GM21360 (cell line): Measurements from ENCODE around the gene CNNM3.

Experiments used
- ATAC-seq: cut with Tn5 transposase; IDR thresholded peaks from one replicate; pipeline ENCODE4 v1.9.1; 2021; ENCODE audit warnings: mild to moderate bottlenecking, moderate library complexity; ENCODE audit not compliant: unreplicated experiment

CNNM3 gene

GRCh38 chr2:96816836-96817702 is 1.0 kb downstream of the CNNM3 start:
- ATAC-seq = no peak

GRCh38 chr2:96817882-96818281 is 1.8 kb downstream of the CNNM3 start:
- no peak for ATAC-seq

GRCh38 chr2:96819128-96819875 is 3.2 kb downstream of the CNNM3 start:
- ATAC-seq = no peak

- ATAC-seq = no peak
Measured at GRCh38 chr2:96819876-96820511, 3.9 kb downstream of the CNNM3 start.

- ATAC-seq = no peak
Measured at GRCh38 chr2:96821113-96821675, 5.1 kb downstream of the CNNM3 start.

GRCh38 chr2:96822786-96823185 is 6.7 kb downstream of the CNNM3 start:
- no peak for ATAC-seq

GRCh38 chr2:96823198-96823597 is 7.1 kb downstream of the CNNM3 start:
- no peak for ATAC-seq

GRCh38 chr2:96824079-96824870 is 8.2 kb downstream of the CNNM3 start:
- ATAC-seq = no peak

- ATAC-seq = no peak
Measured at GRCh38 chr2:96825057-96825456, 9.0 kb downstream of the CNNM3 start.

GRCh38 chr2:96826546-96827278 is 10.6 kb downstream of the CNNM3 start:
- ATAC-seq = no peak

- ATAC-seq = no peak
Measured at GRCh38 chr2:96828436-96828835, 12.4 kb downstream of the CNNM3 start.

GRCh38 chr2:96828874-96829273 is 12.8 kb downstream of the CNNM3 start:
- no peak for ATAC-seq

- ATAC-seq = no peak
Measured at GRCh38 chr2:96830044-96830562, 14.0 kb downstream of the CNNM3 start.

GRCh38 chr2:96831679-96832078 is 15.6 kb downstream of the CNNM3 start:
- ATAC-seq = no peak

GRCh38 chr2:96832408-96832753 is 16.3 kb downstream of the CNNM3 start:
- no peak for ATAC-seq

GRCh38 chr2:96832754-96833507 is 16.9 kb downstream of the CNNM3 start:
- no peak for ATAC-seq

GRCh38 chr2:96835830-96836229 is 19.8 kb downstream of the CNNM3 start:
- ATAC-seq = no peak

GRCh38 chr2:96837575-96837974 is 21.5 kb downstream of the CNNM3 start:
- no peak for ATAC-seq
